Measurements from ENCODE around the gene GPR32.
"Not testable (repeated sequence)": the region's sequence is repeated elsewhere in the genome, so short reads cannot be mapped to it uniquely, and the experiment has no call there.

GPR32 gene

GRCh38 chr19:50804420-50805272 is 34.4 kb downstream of the GPR32 start:
- DNase-seq, result peak; percentile 97

GRCh38 chr19:50808856-50809255 is 38.6 kb downstream of the GPR32 start:
- DNase-seq, result no peak

GRCh38 chr19:50811622-50812238 is 41.5 kb downstream of the GPR32 start:
- DNase-seq, result not testable (repeated sequence)

DNA sequence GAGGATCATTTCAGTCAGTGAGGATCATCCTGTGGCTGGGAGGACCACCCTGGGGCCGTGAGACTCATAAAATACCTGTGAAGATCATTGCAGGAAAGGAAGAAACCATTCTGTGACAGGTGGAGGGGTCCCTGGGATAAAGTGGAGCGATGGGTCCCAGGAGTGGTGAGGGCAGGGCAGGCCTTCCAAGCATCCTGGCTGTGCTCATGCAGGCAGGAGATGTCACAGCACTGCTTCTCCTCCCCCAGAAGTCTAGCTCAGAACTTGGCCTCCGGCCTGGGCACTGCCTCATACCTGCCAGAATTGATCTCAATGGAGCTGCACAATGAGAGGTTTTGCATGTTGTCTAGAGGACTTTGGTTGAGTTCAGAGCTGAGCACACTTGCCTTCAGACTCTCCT is 42.2 kb downstream of the GPR32 start:
- no peak for DNase-seq

DNA sequence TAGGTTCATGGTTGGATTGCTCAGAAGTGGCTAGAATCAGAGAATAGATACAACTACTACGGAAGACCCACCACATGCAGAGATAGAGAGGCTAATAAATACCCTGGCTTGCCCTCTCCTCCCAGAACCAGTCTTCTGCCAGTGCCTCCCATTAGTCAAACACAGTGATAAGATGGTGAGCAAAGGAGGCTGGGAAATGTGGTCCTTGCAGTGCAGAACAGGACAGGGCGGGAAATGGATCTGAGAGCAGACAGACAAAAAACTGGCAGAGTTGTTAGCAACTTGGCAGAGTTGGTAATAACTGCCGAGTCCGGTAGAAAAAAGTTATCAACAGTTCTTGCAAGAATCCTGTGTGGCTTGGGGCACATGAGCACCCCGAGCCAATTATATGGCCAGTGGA is 44.6 kb downstream of the GPR32 start:
- DNase-seq, result no peak

- no peak for DNase-seq
Observed at GRCh38 chr19:50815439-50815838, 45.2 kb downstream of the GPR32 start.

GRCh38 chr19:50817941-50818858 is 47.9 kb downstream of the GPR32 start:
- no peak for DNase-seq

DNA sequence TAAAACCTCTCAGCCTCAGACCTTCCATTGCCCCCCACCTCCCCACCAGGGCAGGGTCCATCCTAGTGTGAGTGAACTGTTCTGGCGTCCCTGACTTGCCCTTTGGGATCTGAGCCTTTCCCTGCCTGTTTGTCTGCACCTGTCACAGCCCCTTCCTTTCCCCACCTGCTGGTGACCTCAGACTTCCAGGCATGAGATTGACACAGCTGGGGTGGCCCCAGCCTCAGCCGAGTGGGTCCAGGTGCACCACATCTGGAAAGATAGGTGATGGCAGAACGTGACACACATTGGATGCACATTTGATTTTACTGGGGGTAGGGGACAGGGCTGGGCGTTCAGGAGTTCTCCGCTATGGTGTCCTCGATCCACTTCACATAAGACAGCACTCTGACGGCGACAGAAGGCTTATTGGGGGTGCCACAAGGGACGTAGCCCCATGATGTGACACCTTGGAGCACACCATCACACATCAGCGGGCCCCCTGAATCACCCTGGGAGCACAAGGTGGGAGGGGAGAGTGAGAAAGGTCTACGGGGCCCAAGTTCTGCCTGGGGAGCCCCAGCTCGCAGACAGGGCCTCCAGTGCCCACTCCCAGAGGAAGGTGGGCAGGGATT is 48.7 kb downstream of the GPR32 start:
- DNase-seq, result no peak

DNA sequence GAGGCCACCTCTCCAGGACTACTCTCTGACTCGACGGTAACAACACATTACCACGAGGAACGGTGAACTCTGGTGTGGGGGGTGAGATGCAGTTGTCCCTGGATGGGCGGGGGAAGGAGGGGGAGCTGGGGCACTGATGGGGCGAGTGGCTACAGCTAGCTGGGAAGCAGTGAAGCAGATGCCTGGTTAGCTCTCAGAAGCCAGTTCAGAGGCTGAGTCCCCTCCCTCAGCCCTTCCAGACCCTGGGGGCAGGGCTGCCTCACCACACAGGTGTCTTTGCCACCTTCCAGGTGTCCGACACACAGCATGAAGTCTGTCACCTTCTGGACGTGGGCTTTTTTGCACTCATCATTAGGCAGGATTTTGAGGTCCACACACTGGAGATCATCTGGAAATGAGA is 49.4 kb downstream of the GPR32 start:
- no peak for DNase-seq

GRCh38 chr19:50820086-50820485 is 49.8 kb downstream of the GPR32 start:
- no peak for DNase-seq

DNA sequence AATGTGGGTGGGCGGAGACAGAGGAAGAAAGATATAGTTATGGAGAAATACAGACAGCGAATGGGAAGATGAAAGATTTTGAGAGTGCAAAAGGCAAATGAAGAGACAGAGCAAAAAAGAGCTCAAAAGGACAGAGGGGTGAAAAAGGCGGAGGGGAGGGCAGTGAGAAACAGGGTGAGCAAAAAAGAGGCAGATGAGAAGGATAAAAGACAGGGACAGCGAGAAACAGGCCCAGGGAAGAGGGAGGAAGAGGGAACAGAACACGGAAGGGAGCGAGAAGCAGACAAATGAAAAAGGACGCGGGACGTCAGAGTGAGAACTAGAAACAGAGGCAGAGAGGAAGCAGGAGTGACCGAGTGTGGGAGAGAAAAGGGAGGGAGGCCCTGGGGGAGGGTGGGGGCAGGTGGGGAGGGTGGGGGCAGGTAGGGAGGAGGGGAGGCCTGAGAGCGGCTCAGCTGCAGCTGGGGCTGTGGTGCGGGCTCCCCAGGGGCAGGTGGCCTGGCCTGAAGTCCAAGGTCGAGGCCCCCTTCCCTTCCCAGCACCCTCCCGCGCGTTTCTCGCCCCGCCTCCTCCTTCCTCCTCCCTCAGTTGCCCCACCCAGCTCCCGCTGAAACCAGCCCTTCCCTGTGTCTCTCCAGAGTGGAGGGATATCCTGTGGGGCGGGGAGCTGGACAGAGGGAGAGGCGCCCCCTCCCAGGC is 50.4 kb downstream of the GPR32 start:
- no peak for DNase-seq

- no peak for DNase-seq
Observed at GRCh38 chr19:50821248-50821612, 51.0 kb downstream of the GPR32 start.

Measured in activated CD4-positive, alpha-beta T cell treated with anti-CD3 and anti-CD28 coated beads for 1 hour (primary cell).